ENCODE data around the gene NGFR.

Gene NGFR

GRCh38 chr17:49515196-49515770, 20.2 kb downstream of the NGFR start:
- peak; percentile 98 for DNase-seq (ENCODE audit: low spot score)

- DNase-seq (ENCODE audit: low spot score): no peak
Measured at GRCh38 chr17:49516180-49516579, 21.1 kb downstream of the NGFR start.

- no peak for DNase-seq (ENCODE audit: low spot score)
Measured at GRCh38 chr17:49518346-49519078, 23.4 kb downstream of the NGFR start.

GRCh38 chr17:49519781-49520180, 24.7 kb downstream of the NGFR start:
- no peak for DNase-seq (ENCODE audit: low spot score)

- no peak for DNase-seq (ENCODE audit: low spot score)
Measured at GRCh38 chr17:49520386-49521087, 25.4 kb downstream of the NGFR start.

- DNase-seq (ENCODE audit: low spot score): no peak
Measured at GRCh38 chr17:49521088-49521450, 26.0 kb downstream of the NGFR start.

GRCh38 chr17:49521471-49522356, 26.6 kb downstream of the NGFR start:
- peak; percentile 38 for DNase-seq (ENCODE audit: low spot score)

GRCh38 chr17:49522357-49522890, 27.3 kb downstream of the NGFR start:
- no peak for DNase-seq (ENCODE audit: low spot score)

- DNase-seq (ENCODE audit: low spot score): no peak
Measured at GRCh38 chr17:49523196-49523595, 28.1 kb downstream of the NGFR start.

GRCh38 chr17:49523706-49524472, 28.8 kb downstream of the NGFR start:
- DNase-seq (ENCODE audit: low spot score): no peak

GRCh38 chr17:49524473-49525359, 29.6 kb downstream of the NGFR start:
- DNase-seq (ENCODE audit: low spot score): no peak

- no peak for DNase-seq (ENCODE audit: low spot score)
Measured at GRCh38 chr17:49525831-49526741, 31.0 kb downstream of the NGFR start.

- no peak for DNase-seq (ENCODE audit: low spot score)
Measured at GRCh38 chr17:49527927-49528651, 33.0 kb downstream of the NGFR start.

GRCh38 chr17:49528966-49529365, 33.9 kb downstream of the NGFR start:
- DNase-seq (ENCODE audit: low spot score): no peak

GRCh38 chr17:49530118-49530517, 35.0 kb downstream of the NGFR start:
- DNase-seq (ENCODE audit: low spot score): no peak

GRCh38 chr17:49543860-49544259, 48.8 kb downstream of the NGFR start:
- DNase-seq (ENCODE audit: low spot score): no peak

GRCh38 chr17:49545007-49545660, 50.0 kb downstream of the NGFR start:
- no peak for DNase-seq (ENCODE audit: low spot score)

All from AG08395 (cell line).